DMS53 treated with DMSO at 0.1 percent for 48 hours (cell line): ENCODE data around the gene HNRNPA3.
"Not testable (repeated sequence)": the region's sequence is repeated elsewhere in the genome, so short reads cannot be mapped to it uniquely, and the experiment has no call there.

Experiments
- DNase-seq: peaks from one replicate; lab custom pipeline; 2025; ENCODE audit not compliant: unreplicated experiment; lab: John Stamatoyannopoulos, UW

The HNRNPA3 gene

GRCh38 chr2:177232098-177232704, 19.6 kb downstream of the HNRNPA3 start:
- DNase-seq, result no peak

GRCh38 chr2:177234267-177234666, 21.7 kb downstream of the HNRNPA3 start:
- DNase-seq, result no peak

- no peak for DNase-seq
These were observed 23.4 kb downstream of the HNRNPA3 start for GRCh38 chr2:177235855-177236437.

- no peak for DNase-seq
These were observed 25.3 kb downstream of the HNRNPA3 start for GRCh38 chr2:177237932-177238331.

GRCh38 chr2:177239053-177239452, 26.5 kb downstream of the HNRNPA3 start:
- DNase-seq, result no peak

GRCh38 chr2:177239932-177240630, 27.5 kb downstream of the HNRNPA3 start:
- no peak for DNase-seq

- no peak for DNase-seq
These were observed 29.1 kb downstream of the HNRNPA3 start for GRCh38 chr2:177241711-177242120.

GRCh38 chr2:177242121-177242987, 29.8 kb downstream of the HNRNPA3 start:
- peak; percentile 79 for DNase-seq

- no peak for DNase-seq
These were observed 30.5 kb downstream of the HNRNPA3 start for GRCh38 chr2:177243073-177243472.

- no peak for DNase-seq
These were observed 30.9 kb downstream of the HNRNPA3 start for GRCh38 chr2:177243476-177243875.

GRCh38 chr2:177244244-177244771, 31.7 kb downstream of the HNRNPA3 start:
- DNase-seq, result no peak

- DNase-seq, result no peak
These were observed 32.4 kb downstream of the HNRNPA3 start for GRCh38 chr2:177245010-177245422.

GRCh38 chr2:177246000-177246399, 33.4 kb downstream of the HNRNPA3 start:
- DNase-seq, result no peak

GRCh38 chr2:177246523-177247030, 34.0 kb downstream of the HNRNPA3 start:
- DNase-seq, result not testable (repeated sequence)

- no peak for DNase-seq
These were observed 35.2 kb downstream of the HNRNPA3 start for GRCh38 chr2:177247693-177248262.

GRCh38 chr2:177249038-177249437, 36.4 kb downstream of the HNRNPA3 start:
- no peak for DNase-seq

GRCh38 chr2:177250461-177250860, 37.9 kb downstream of the HNRNPA3 start:
- DNase-seq, result no peak

- no peak for DNase-seq
These were observed 38.6 kb downstream of the HNRNPA3 start for GRCh38 chr2:177251165-177251542.

- no peak for DNase-seq
These were observed 40.4 kb downstream of the HNRNPA3 start for GRCh38 chr2:177252808-177253531.

GRCh38 chr2:177253704-177254103, 41.1 kb downstream of the HNRNPA3 start:
- DNase-seq, result no peak
